A549 (cell line): Measurements from ENCODE around the gene TM4SF1. TPM values are rescaled to one million over a fixed set of nuclear protein-coding genes. Genes with fewer than 3 reads are reported as not detected.

Experiments used
- ATAC-seq, 2 experiments: fragments of 200-7000 bp in 1 of 2; fragments of >200 bp in 1 of 2; cut with Nextera tagmentation in 1 of 2; cut with Tn5 transposase in 1 of 2; 3 replicates each; pipeline versions ENCODE4 v1.8.0 to v1.9.1; 2018 to 2020; ENCODE audit warnings: mild to moderate bottlenecking in 1 of 2, moderate library complexity in 1 of 2
- CTCF ChIA-PET: fragments of 300-600 bp; sonication (Branson Sonifier 250); formaldehyde crosslinking; extraction: SDS; loops from one replicate; lab custom pipeline; 2021; ENCODE audit warnings: antibody characterized with exemption, inconsistent platforms; lab: Yijun Ruan, JAX
- POLR2A ChIA-PET: fragments of 350-600 bp; formaldehyde crosslinking; extraction: SDS; loops from one replicate; lab custom pipeline; 2021; ENCODE audit warnings: antibody characterized with exemption, inconsistent platforms; lab: Yijun Ruan, JAX
- DNase-seq, 2 experiments: peaks; one replicate each; pipeline versions ENCODE4 v3.0.0 to v3.0.0-alpha.2; 2011 to 2016; ENCODE audit warnings: low read depth in 1 of 2, low spot score in 1 of 2
- FAIRE-seq: peaks from 2 replicates; lab custom pipeline; 2011; peaks lifted over from hg19 to GRCh38; lab: Jason Lieb, UNC
- H3K27ac ChIP-seq, 2 experiments: fragments of >200 bp; sonication (Bioruptor Twin); formaldehyde crosslinking; 3 replicates each; pipeline ENCODE4 v1.5.1; 2016 to 2017
- H3K4me1 ChIP-seq: fragments of >200 bp; sonication (Bioruptor Twin); formaldehyde crosslinking; 3 replicates; pipeline ENCODE4 v1.6.1; 2016
- H3K4me2 ChIP-seq: fragments of >200 bp; sonication (Bioruptor Twin); formaldehyde crosslinking; 3 replicates; pipeline ENCODE4 v1.6.1; 2016
- H3K4me3 ChIP-seq: fragments of >200 bp; sonication (Bioruptor Twin); formaldehyde crosslinking; 3 replicates; pipeline ENCODE4 v1.5.1; 2016
- H3K9me3 ChIP-seq: fragments of >200 bp; sonication (Bioruptor Twin); formaldehyde crosslinking; 3 replicates; pipeline ENCODE4 v1.6.1; 2016
- BCL3 ChIP-seq: fragments of >200 bp; sonication (Bioruptor Twin); formaldehyde crosslinking; IDR thresholded peaks from 3 replicates; pipeline ENCODE4 v1.6.1; 2016
- CBX2 ChIP-seq: fragments of 200-600 bp; sonication (generic); IDR thresholded peaks from 2 replicates; pipeline ENCODE4 v1.6.1; 2016; ENCODE audit warnings: low read depth, mild to moderate bottlenecking, borderline replicate concordance
- CEBPB ChIP-seq, 2 experiments: fragments of >200 bp in 1 of 2; sonication (Bioruptor Twin) in 1 of 2; formaldehyde crosslinking in 1 of 2; IDR thresholded peaks; 2 replicates each; pipeline ENCODE4 v1.6.1; 2012 to 2016
- ESRRA ChIP-seq: fragments of 150-350 bp; IDR thresholded peaks from 2 replicates; pipeline ENCODE4 v1.6.1; 2014; ENCODE audit warnings: mild to moderate bottlenecking, low read length, borderline replicate concordance
- FOSB ChIP-seq: fragments of 250-450 bp; sonication (Bioruptor Pico); IDR thresholded peaks from 2 replicates; pipeline ENCODE4 v1.5.0; 2020; ENCODE audit warnings: mild to moderate bottlenecking, moderate library complexity
- FOSL2 ChIP-seq, 2 experiments: fragments of 450-650 bp in 1 of 2; fragments of >200 bp in 1 of 2; sonication (Bioruptor Twin) in 1 of 2; formaldehyde crosslinking; IDR thresholded peaks; 2 replicates each; pipeline versions ENCODE4 v1.5.0 to v1.6.1; 2016 to 2020; ENCODE audit warnings: mild to moderate bottlenecking in 1 of 2, moderate library complexity in 1 of 2
- GATA3 ChIP-seq: IDR thresholded peaks from 2 replicates; pipeline ENCODE4 v1.6.1; 2012; ENCODE audit warnings: borderline replicate concordance
- HOXA7 ChIP-seq: fragments of 250-450 bp; sonication (Bioruptor Pico); IDR thresholded peaks from 2 replicates; pipeline ENCODE4 v1.5.0; 2020; ENCODE audit warnings: mild to moderate bottlenecking, moderate library complexity
- JUN ChIP-seq, 2 experiments: fragments of >200 bp; sonication (Bioruptor Twin); formaldehyde crosslinking; IDR thresholded peaks; 2 replicates in 1 of 2; 3 replicates in 1 of 2; pipeline ENCODE4 v1.6.1; 2016 to 2017
- KDM1A ChIP-seq: fragments of 200-600 bp; sonication (generic); IDR thresholded peaks from 2 replicates; pipeline ENCODE4 v1.6.1; 2016; ENCODE audit warnings: low read depth, mild to moderate bottlenecking
- NPAS2 ChIP-seq: fragments of 250-450 bp; sonication (Bioruptor Pico); IDR thresholded peaks from 2 replicates; pipeline ENCODE4 v1.8.0; 2022; ENCODE audit warnings: mild to moderate bottlenecking, moderate library complexity, borderline replicate concordance
- PBX3 ChIP-seq: IDR thresholded peaks from 2 replicates; pipeline ENCODE4 v1.6.1; 2012
- RARB ChIP-seq: fragments of 250-450 bp; sonication (Bioruptor Pico); IDR thresholded peaks from 2 replicates; pipeline ENCODE4 v1.8.0; 2021; ENCODE audit warnings: mild to moderate bottlenecking, moderate library complexity
- TFCP2L1 ChIP-seq: fragments of 250-450 bp; sonication (Bioruptor Pico); IDR thresholded peaks from 2 replicates; pipeline ENCODE4 v1.5.0; 2021; ENCODE audit warnings: mild to moderate bottlenecking
- ZFP36 ChIP-seq: fragments of 450-650 bp; IDR thresholded peaks from 2 replicates; pipeline ENCODE4 v1.6.1; 2014; ENCODE audit warnings: borderline replicate concordance; ENCODE audit not compliant: partially characterized antibody
- WGBS: methylation state at CpG from one replicate; pipeline ENCODE4 v1.1.6; 2017; ENCODE audit errors: missing lambda C conversion rate; 5-methylcytosine and 5-hydroxymethylcytosine counted together
- polyA plus RNA-seq, 4 experiments: library from polyadenylated mRNA; depleted of rRNA in 3 of 4; stranded (reverse); fragments of >200 nt; fragmentation: RNase III in 1 of 4; extraction: RNeasy Plus Mini Kit Qiagen cat#74134 plus additional on column Dnase treatment in 1 of 4; gene quantifications; 2 replicates in 3 of 4; 3 replicates in 1 of 4; pipeline ENCODE4 v1.2.3, GENCODE V29; 2011 to 2017
- TF ChIP-seq, protein P1 (sequence below): fragments of 450-650 bp; IDR thresholded peaks from 2 replicates; pipeline ENCODE4 v1.6.1; 2014; ENCODE audit warnings: antibody characterized with exemption

The TM4SF1 gene
- polyA plus RNA-seq, 2 of the 4 experiments (the other 2 are of a cell fraction) = 828 to 1,208 TPM

- TF ChIP-seq ESRRA (no peak), TFCP2L1 (peak; percentile 10; the same call in 1 of the 2 replicates), RARB (peak; percentile 42), HOXA7 (CRISPR knock-in tag) (0 out of 2 replicates have a peak, but pooled peaks have one; percentile 28), CEBPB (IDR thresholded peaks at IDR 0.05) (no peak), GATA3 (no peak), PBX3 (no peak), CBX2 (no peak), ZFP36 (no peak), FOSL2 (IDR thresholded peaks at IDR 0.05) (no peak), FOSL2 (CRISPR knock-in tag; IDR thresholded peaks at IDR 0.05) (peak; percentile 43)
- TF ChIP-seq, all 56 proteins: peak for 11
Measured at GRCh38 chr3:149375501-149376196, 1.8 kb downstream of the TM4SF1 start (continued).

GRCh38 chr3:149374793-149375500 lies 2.5 kb downstream of the TM4SF1 start:
- ATAC-seq (no peak; a peak in 1 of 6 replicates), DNase-seq (no peak), FAIRE-seq (no peak)
- CTCF ChIA-PET = interaction anchor here (1.2 to 5.8 kb wide), 4 partner anchors 12 to 433 kb away, joined by 3 to 23 read pairs (median 12); no protein-coding TSS in a partner anchor
- POLR2A ChIA-PET = interaction anchor here (1.2 kb wide), 1 partner anchor 13 kb away, joined by 6 read pairs; no protein-coding TSS in a partner anchor
- Histone ChIP-seq H3K4me1 (peaks cover 66% of the 10 kb centered on the region), H3K27ac (peak overlapping the region; percentile 88 to 92), H3K4me3 (peak overlapping the region; percentile 58), H3K9me3 (no peaks in the 10 kb centered on the region), H3K4me2 (peak overlapping the region; percentile 91)
- WGBS = 3% methylated on average over 3 of the region's 3 CpGs
- no peak for TF ChIP-seq NPAS2 (CRISPR knock-in tag)
- peak in 1 of 2 experiments; percentile 14; a peak in 1 of 5 replicates for TF ChIP-seq JUN (IDR thresholded peaks at IDR 0.05)
- TF ChIP-seq HOXA7 (CRISPR knock-in tag) = peak; percentile 76; the same call in 1 of the 2 replicates

DNA sequence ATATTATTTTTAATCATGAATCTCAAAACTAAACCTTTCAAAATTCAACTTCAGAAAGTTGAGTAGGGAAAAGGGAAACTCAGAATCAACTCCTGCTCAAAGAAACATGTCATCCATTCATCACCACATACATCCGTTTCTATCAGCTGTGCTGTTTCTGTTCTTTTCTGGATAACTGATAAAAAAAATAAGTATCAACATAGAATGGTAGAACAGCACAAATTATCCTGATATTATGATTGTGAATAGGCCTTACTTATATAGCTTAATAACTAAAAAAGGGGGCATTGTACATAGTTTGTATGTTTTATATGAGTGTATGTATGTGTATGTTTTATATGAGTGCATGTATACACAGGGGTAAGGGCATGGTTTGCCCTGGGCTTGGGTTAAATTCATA lies 3.1 kb downstream of the TM4SF1 start:
- Histone ChIP-seq H3K4me3 (peak overlapping the region; percentile 58), H3K27ac (peak overlapping the region; percentile 88 to 92), H3K4me2 (peak overlapping the region; percentile 91), H3K4me1 (peaks cover 70% of the 10 kb centered on the region), H3K9me3 (no peaks in the 10 kb centered on the region)
- POLR2A ChIA-PET = interaction anchor here (1.2 to 2.6 kb wide), 3 partner anchors 8 to 34 kb away, joined by 3 to 6 read pairs (median 6); no protein-coding TSS in a partner anchor
- WGBS = 7% methylated on average over 1 of the region's 1 CpG
- no peak for FAIRE-seq
- CTCF ChIA-PET = interaction anchor here (1.2 to 5.8 kb wide), 4 partner anchors 12 to 434 kb away, joined by 3 to 23 read pairs (median 8); no protein-coding TSS in a partner anchor
- no peak for DNase-seq
- TF ChIP-seq BCL3 = no peak
- no peak for TF ChIP-seq NPAS2 (CRISPR knock-in tag)
- no peak for TF ChIP-seq KDM1A
- TF ChIP-seq FOSB (CRISPR knock-in tag) = peak; percentile 70; the same call in 1 of the 2 replicates
- TF ChIP-seq, protein P1, sequence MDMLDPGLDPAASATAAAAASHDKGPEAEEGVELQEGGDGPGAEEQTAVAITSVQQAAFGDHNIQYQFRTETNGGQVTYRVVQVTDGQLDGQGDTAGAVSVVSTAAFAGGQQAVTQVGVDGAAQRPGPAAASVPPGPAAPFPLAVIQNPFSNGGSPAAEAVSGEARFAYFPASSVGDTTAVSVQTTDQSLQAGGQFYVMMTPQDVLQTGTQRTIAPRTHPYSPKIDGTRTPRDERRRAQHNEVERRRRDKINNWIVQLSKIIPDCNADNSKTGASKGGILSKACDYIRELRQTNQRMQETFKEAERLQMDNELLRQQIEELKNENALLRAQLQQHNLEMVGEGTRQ = no peak
- no peak for ATAC-seq
